Measurements from ENCODE around the gene PARP11. TPM values are rescaled to one million over a fixed set of nuclear protein-coding genes. Genes with fewer than 3 reads are reported as not detected.

Gene PARP11
- total RNA-seq, 2 experiments from 2014 or later, result 13.4 TPM

DNA sequence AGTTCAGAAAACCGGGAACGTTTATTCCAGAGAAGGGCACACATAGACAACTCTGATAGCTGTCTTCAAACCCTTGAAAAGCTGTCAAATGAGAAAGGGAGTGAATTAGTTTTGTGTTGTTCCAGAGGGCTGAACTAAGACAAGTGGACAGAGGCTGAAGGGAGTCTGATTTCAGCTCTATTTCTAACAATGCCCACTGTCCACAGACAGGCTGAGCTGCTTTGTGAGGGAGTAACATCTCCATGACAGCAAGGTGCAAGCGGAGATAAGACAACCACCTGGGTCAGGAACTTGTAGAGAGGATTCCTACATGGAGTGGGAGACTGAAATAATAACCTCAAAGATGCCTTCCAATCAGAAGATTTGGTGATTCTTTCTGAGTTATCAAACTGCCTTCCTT lies 25.6 kb upstream of the PARP11 start:
- Mint-ChIP-seq H3K4me1 (ENCODE audit: low read depth) (peaks cover 57% of the 10 kb centered on the region), H3K27ac (no peak overlapping the region), H3K27me3 (no peaks in the 10 kb centered on the region), H3K9me3 (no peaks in the 10 kb centered on the region), H3K36me3 (ENCODE audit: low read depth) (no peaks in the 10 kb centered on the region), H3K4me3 (peak overlapping the region; percentile 35)
- no peaks in the 10 kb centered on the region for H3K36me3 ChIP-seq (ENCODE audit: insufficient read depth, low read length)
- peak overlapping the region; percentile 8 to 87 for H3K27ac ChIP-seq (ENCODE audit: low read depth in 1 of 2, low read length in 2 of 2)
- no peaks in the 10 kb centered on the region for H3K9me3 ChIP-seq (ENCODE audit: control insufficient read depth in 1 of 2, insufficient read depth in 1 of 2, low read length in 2 of 2)
- CTCF ChIA-PET, result interaction anchor here (1.5 to 3.5 kb wide), 4 partner anchors 13 to 378 kb away, joined by 5 to 14 read pairs (median 7); no protein-coding TSS in a partner anchor
- H3K27me3 ChIP-seq (ENCODE audit: control insufficient read depth in 1 of 2, insufficient read depth in 2 of 2, low read length in 2 of 2), result no peaks in the 10 kb centered on the region
- POLR2A ChIA-PET, result interaction anchor here (0.6 to 3.7 kb wide), 7 partner anchors 10 to 371 kb away, joined by 3 to 34 read pairs (median 6); no protein-coding TSS in a partner anchor
- H3K4me3 ChIP-seq (ENCODE audit: low read length), result no peak overlapping the region
- TF ChIP-seq, protein P1, sequence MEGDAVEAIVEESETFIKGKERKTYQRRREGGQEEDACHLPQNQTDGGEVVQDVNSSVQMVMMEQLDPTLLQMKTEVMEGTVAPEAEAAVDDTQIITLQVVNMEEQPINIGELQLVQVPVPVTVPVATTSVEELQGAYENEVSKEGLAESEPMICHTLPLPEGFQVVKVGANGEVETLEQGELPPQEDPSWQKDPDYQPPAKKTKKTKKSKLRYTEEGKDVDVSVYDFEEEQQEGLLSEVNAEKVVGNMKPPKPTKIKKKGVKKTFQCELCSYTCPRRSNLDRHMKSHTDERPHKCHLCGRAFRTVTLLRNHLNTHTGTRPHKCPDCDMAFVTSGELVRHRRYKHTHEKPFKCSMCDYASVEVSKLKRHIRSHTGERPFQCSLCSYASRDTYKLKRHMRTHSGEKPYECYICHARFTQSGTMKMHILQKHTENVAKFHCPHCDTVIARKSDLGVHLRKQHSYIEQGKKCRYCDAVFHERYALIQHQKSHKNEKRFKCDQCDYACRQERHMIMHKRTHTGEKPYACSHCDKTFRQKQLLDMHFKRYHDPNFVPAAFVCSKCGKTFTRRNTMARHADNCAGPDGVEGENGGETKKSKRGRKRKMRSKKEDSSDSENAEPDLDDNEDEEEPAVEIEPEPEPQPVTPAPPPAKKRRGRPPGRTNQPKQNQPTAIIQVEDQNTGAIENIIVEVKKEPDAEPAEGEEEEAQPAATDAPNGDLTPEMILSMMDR (IDR thresholded peaks at IDR 0.05), result no peak
- intact Hi-C loops (cut with DNase I, micrococcal nuclease), result loop anchor here in 1 of 2 experiments (5.0 kb wide), 1 partner anchor 34 kb away; no protein-coding TSS in a partner anchor
- DNase-seq (no peak), ATAC-seq (ENCODE audit: poor library complexity) (no peak)
- H3K4me1 ChIP-seq (ENCODE audit: insufficient read depth, low read length), result peaks cover 59% of the 10 kb centered on the region

DNA sequence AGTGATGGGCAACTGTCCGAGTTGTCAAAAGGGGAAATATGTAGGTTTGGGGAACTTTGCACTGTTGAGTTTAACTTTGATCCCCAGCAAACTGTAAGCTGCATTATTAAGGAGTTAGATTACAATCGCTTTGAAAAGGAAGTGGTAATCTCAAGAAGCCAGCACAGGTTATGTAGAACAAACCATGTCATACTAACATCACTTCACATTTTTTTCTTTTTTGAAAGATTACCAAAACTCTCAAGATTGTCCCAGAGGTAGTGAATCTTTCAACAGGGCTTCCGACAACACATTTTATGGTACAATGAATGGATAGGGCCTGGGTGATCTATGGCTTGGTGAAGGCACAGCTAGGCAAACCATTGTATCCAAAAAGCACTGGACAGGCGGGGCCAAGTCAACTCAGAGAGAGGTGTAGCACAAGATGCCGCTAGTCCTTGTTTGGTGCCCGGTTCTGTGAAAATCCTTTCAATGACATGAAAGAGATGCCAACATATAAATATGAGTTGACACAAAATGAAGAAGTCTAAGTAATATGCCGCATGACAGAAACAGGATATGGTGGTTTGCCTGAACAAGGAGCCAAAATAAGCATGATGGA lies 24.3 kb upstream of the PARP11 start:
- CTCF ChIA-PET, result interaction anchor here (0.9 to 3.5 kb wide), 5 partner anchors 10 to 379 kb away, joined by 3 to 14 read pairs (median 8); no protein-coding TSS in a partner anchor
- peak overlapping the region; percentile 69 to 87 for H3K27ac ChIP-seq (ENCODE audit: low read depth in 1 of 2, low read length in 2 of 2)
- no peaks in the 10 kb centered on the region for H3K9me3 ChIP-seq (ENCODE audit: control insufficient read depth in 1 of 2, insufficient read depth in 1 of 2, low read length in 2 of 2)
- Mint-ChIP-seq H3K27ac (no peak overlapping the region), H3K9me3 (no peaks in the 10 kb centered on the region), H3K27me3 (no peaks in the 10 kb centered on the region), H3K4me3 (peak overlapping the region; percentile 76), H3K4me1 (ENCODE audit: low read depth) (peaks cover 48% of the 10 kb centered on the region), H3K36me3 (ENCODE audit: low read depth) (no peaks in the 10 kb centered on the region)
- POLR2A ChIA-PET, result interaction anchor here (0.6 to 3.7 kb wide), 24 partner anchors 9 to 379 kb away, joined by 3 to 44 read pairs (median 6); partner anchors contain the start of genes CCND2 and PARP11
- no peaks in the 10 kb centered on the region for H3K27me3 ChIP-seq (ENCODE audit: control insufficient read depth in 1 of 2, insufficient read depth in 2 of 2, low read length in 2 of 2)
- peak overlapping the region; percentile 33 for H3K4me3 ChIP-seq (ENCODE audit: low read length)
- intact Hi-C loops (cut with DNase I, micrococcal nuclease), result loop anchor here in 1 of 2 experiments (1.0 to 5.0 kb wide), 4 partner anchors 12 to 65 kb away; no protein-coding TSS in a partner anchor
- H3K4me1 ChIP-seq (ENCODE audit: insufficient read depth, low read length), result peaks cover 72% of the 10 kb centered on the region
- ATAC-seq (ENCODE audit: poor library complexity), result peak; percentile 89
- no peaks in the 10 kb centered on the region for H3K36me3 ChIP-seq (ENCODE audit: insufficient read depth, low read length)
- TF ChIP-seq, protein P1 (IDR thresholded peaks at IDR 0.05), result no peak
- DNase-seq, result peak in 6 of 14 experiments; percentile 16 to 80 (median 50)

DNA sequence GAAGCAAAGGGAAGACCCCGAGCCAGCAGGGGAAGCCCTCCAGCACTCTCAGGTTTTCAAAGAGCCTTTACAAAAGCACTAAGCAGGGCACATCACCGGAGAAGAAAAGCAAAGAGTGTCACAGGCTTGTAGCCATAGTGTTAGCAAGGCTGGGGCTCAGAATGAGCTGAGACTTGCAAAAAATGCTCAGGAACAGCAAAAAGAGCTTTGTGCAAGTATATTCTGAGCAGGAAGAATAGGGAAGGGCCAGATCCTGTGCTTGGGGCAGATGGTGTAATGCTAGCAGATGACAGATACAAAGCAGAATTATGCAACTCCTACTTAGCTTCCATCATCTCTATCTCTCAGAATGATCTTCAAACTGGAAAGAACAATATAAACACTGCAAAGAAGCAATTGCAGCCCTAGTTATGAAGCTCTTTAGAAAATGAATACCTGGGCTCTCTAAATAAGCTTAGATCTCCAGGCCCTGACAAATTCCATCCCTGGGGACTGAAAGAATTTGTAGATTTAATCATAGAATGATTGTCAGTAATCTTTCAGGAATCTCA lies 23.7 kb upstream of the PARP11 start:
- Histone ChIP-seq H3K4me1 (ENCODE audit: insufficient read depth, low read length) (peaks cover 78% of the 10 kb centered on the region), H3K36me3 (ENCODE audit: insufficient read depth, low read length) (no peaks in the 10 kb centered on the region), H3K27ac (ENCODE audit: low read depth in 1 of 2, low read length in 2 of 2) (peak overlapping the region; percentile 69 to 87), H3K4me3 (ENCODE audit: low read length) (peak overlapping the region; percentile 33), H3K9me3 (ENCODE audit: control insufficient read depth in 1 of 2, insufficient read depth in 1 of 2, low read length in 2 of 2) (no peaks in the 10 kb centered on the region), H3K27me3 (ENCODE audit: control insufficient read depth in 1 of 2, insufficient read depth in 2 of 2, low read length in 2 of 2) (no peaks in the 10 kb centered on the region)
- CTCF ChIA-PET, result interaction anchor here (0.6 to 3.5 kb wide), 6 partner anchors 10 to 380 kb away, joined by 3 to 14 read pairs (median 7); no protein-coding TSS in a partner anchor
- DNase-seq, result peak in 3 of 14 experiments; percentile 36 to 43 (median 42)
- H3K27ac Mint-ChIP-seq, result no peak overlapping the region
- TF ChIP-seq, protein P1 (IDR thresholded peaks at IDR 0.05), result no peak
- H3K4me1 Mint-ChIP-seq (ENCODE audit: low read depth), result peaks cover 48% of the 10 kb centered on the region
- POLR2A ChIA-PET, result interaction anchor here (0.6 to 3.7 kb wide), 25 partner anchors 10 to 429 kb away, joined by 3 to 44 read pairs (median 6); partner anchors contain the start of genes CCND2 and PARP11
- intact Hi-C loops (cut with DNase I, micrococcal nuclease), result loop anchor here in 1 of 2 experiments (1.0 to 5.0 kb wide), 4 partner anchors 12 to 65 kb away; no protein-coding TSS in a partner anchor
- ATAC-seq (ENCODE audit: poor library complexity), result peak; percentile 33
- H3K36me3 Mint-ChIP-seq (ENCODE audit: low read depth), result no peaks in the 10 kb centered on the region
- peak overlapping the region; percentile 76 for H3K4me3 Mint-ChIP-seq
- no peaks in the 10 kb centered on the region for H3K9me3 Mint-ChIP-seq
- no peaks in the 10 kb centered on the region for H3K27me3 Mint-ChIP-seq
